ENCODE results near the gene RGR.

DNA sequence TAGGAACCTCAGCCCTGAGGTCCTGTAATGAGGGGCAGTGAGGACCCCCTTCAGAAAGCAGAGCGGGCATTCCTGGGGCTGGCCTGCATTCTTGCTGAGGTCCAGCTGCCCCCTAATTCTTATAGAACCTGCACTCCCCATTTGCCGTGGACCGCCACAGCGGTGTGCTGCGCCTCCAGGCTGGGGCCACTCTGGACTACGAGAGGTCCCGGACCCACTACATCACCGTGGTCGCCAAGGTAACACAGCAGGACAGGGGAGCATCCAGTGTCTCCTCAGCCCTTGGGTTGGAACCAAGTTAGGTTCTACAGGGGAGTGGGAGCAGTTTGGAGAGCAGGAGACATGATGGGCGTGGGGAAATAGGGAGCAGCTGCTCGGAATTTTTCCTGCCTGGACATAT lies 43.2 kb upstream of the RGR start:
- TF ChIP-seq, protein P1, sequence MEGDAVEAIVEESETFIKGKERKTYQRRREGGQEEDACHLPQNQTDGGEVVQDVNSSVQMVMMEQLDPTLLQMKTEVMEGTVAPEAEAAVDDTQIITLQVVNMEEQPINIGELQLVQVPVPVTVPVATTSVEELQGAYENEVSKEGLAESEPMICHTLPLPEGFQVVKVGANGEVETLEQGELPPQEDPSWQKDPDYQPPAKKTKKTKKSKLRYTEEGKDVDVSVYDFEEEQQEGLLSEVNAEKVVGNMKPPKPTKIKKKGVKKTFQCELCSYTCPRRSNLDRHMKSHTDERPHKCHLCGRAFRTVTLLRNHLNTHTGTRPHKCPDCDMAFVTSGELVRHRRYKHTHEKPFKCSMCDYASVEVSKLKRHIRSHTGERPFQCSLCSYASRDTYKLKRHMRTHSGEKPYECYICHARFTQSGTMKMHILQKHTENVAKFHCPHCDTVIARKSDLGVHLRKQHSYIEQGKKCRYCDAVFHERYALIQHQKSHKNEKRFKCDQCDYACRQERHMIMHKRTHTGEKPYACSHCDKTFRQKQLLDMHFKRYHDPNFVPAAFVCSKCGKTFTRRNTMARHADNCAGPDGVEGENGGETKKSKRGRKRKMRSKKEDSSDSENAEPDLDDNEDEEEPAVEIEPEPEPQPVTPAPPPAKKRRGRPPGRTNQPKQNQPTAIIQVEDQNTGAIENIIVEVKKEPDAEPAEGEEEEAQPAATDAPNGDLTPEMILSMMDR (conservative IDR thresholded peaks at IDR 0.05 in 1 of 2, IDR thresholded peaks at IDR 0.05 in 1 of 2; ENCODE audit: low read depth in 1 of 2, low read length in 2 of 2), result no peak
- TF ChIP-seq EZH2 (IDR thresholded peaks at IDR 0.05; ENCODE audit: low read length, missing control alignments), result no peak

All from fibroblast of lung (primary cell).